Type B pancreatic cell (in vitro differentiated cells): ENCODE data around the gene SLC23A2. TPM values are rescaled to one million over a fixed set of nuclear protein-coding genes. Genes with fewer than 3 reads are reported as not detected.

Experiments
- DNase-seq: peaks from one replicate; pipeline ENCODE4 v3.0.0; 2021; ENCODE audit warnings: mixed read lengths; ENCODE audit not compliant: unreplicated experiment; ENCODE audit errors: extremely low spot score
- H3K27ac Mint-ChIP-seq: 2 replicates; pipeline ENCODE4 v1.8.0; 2021; ENCODE audit warnings: mild to moderate bottlenecking, mixed read lengths
- H3K27me3 Mint-ChIP-seq: 2 replicates; pipeline ENCODE4 v1.8.0; 2021; ENCODE audit warnings: mixed read lengths
- H3K36me3 Mint-ChIP-seq: 2 replicates; pipeline ENCODE4 v1.8.0; 2021; ENCODE audit warnings: mixed read lengths
- H3K4me1 Mint-ChIP-seq: one replicate; pipeline ENCODE4 v1.8.0; 2021; ENCODE audit warnings: mixed read lengths; ENCODE audit not compliant: unreplicated experiment
- H3K4me3 Mint-ChIP-seq: 2 replicates; pipeline ENCODE4 v1.8.0; 2021; ENCODE audit warnings: mild to moderate bottlenecking, mixed read lengths
- H3K9me3 Mint-ChIP-seq: 2 replicates; pipeline ENCODE4 v1.8.0; 2021; ENCODE audit warnings: mixed read lengths
- CTCF ChIP-seq: fragments of 200-600 bp; sonication (generic); conservative IDR thresholded peaks from 2 replicates; pipeline ENCODE4 v1.5.0; 2021; ENCODE audit warnings: antibody characterized with exemption, mild to moderate bottlenecking
- long read RNA-seq: library from polyadenylated mRNA; unstranded; transcript quantifications from one replicate; pipeline ENCODE4 v2.0.0, GENCODE V29; 2020
- total RNA-seq: library from RNA; stranded (reverse); gene quantifications from 2 replicates; pipeline ENCODE4 v1.2.1, GENCODE V29; 2021; ENCODE audit warnings: low replicate concordance

Gene SLC23A2
- 16.4 and 19.6 TPM in 2 replicates for total RNA-seq
- long read RNA-seq, partial matches to known transcripts: 5 of 10 reads
- long read RNA-seq, other reads (novel, unspliced or antisense): 5 of 10 reads

DNA sequence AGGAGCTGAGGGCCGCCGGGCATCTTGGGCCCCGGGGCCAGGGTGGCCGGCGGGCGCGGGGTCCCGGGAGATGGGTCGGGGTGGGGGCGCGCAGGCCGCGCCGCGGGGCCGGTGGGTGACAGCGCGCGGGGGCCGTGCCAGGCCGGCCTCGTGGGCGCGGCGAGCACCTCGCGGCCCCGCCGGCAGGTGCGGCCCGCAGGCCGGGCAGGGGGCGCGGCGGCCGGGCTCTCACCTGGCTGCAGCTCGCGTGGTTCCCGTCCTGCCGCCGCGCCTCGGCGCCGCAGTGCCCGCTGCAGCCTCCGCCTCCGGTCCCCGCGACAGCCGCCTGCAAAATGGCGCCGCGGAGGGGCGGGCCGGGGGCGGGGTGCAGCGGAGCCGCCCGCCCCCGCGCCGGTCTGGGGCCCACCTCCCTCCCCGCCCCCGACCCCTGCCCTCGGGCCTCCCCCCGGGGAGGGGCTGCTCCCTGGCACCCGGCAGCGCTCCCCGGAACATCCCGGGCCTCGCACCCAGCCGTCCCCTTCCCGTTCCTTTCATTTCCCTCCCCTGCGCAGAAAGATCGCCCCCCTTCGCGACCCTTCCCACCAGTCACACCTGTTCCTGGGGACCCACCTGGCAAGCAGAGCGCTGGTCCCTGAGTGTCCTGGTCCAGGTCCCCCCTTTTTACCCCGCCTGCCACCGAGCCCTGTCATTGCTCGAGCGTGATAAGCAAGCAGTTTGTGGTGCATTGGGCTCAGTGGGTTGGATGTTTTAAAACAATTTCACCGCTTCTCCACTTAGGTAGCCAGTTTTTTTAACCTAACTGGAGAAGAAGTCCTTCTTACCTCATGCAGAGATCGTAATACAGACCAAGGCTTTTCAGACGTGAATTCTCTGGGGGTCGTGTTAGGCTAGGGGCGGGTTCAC is at the start of gene SLC23A2:
SLC23A2 (minus strand) TSS at position 337 of the 903 bp plus-strand sequence. CDS start 68,948 bp downstream, outside the sequence.
- Mint-ChIP-seq H3K27ac (peak within 1 kb of the TSS; percentile 84), H3K36me3 (peaks cover 11% of the 10 kb centered on the region), H3K4me3 (peak within 1 kb of the TSS; percentile 97), H3K4me1 (peaks cover 28% of the 10 kb centered on the region), H3K9me3 (no peaks in the 10 kb centered on the region), H3K27me3 (peaks cover 33% of the 10 kb centered on the region)
- TF ChIP-seq CTCF: no peak
- DNase-seq: no peak

DNA sequence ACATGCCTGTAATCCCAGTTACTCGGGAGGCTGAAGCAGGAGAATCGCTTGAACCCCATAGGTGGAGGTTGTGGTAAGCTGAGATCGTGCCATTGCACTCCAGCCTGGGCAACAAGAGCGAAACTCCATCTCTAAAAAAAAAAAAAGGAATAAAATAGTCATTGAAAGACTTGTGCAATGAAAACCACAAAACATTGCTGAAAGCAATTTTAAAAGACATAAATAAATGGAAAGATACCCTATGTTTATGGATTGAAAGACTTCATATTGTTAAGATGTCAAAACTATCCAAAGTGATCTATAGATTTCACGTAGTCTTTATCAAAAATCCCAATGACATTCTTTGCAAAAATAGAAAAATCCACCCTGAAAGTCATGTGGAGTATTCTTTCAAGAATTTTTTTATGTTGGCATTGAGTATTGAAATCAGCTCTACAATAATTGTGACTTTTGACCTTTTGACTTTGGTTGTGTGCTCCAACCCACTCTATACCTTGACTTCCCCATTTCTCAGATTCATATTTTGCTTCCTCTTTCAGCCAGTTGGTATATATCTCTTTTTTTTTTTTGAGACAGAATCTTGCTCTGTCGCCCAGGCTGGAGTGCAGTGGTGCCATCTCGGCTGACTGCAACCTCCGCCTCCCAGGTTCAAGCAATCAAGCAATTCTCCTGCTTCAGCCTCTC is 45.5 kb upstream of the SLC23A2 start:
- no peaks in the 10 kb centered on the region for H3K9me3 Mint-ChIP-seq
- H3K27ac Mint-ChIP-seq: no peak overlapping the region
- no peak for TF ChIP-seq CTCF
- no peak overlapping the region for H3K4me3 Mint-ChIP-seq
- H3K4me1 Mint-ChIP-seq: no peaks in the 10 kb centered on the region
- H3K27me3 Mint-ChIP-seq: no peaks in the 10 kb centered on the region
- no peak for DNase-seq
- no peaks in the 10 kb centered on the region for H3K36me3 Mint-ChIP-seq

- Mint-ChIP-seq H3K9me3 (no peaks in the 10 kb centered on the region), H3K27ac (no peak overlapping the region), H3K36me3 (no peaks in the 10 kb centered on the region), H3K4me3 (no peak overlapping the region), H3K4me1 (no peaks in the 10 kb centered on the region), H3K27me3 (no peaks in the 10 kb centered on the region)
- no peak for DNase-seq
- TF ChIP-seq CTCF: no peak
Measured at GRCh38 chr20:5045906-5046305, 44.6 kb upstream of the SLC23A2 start.

- H3K27ac Mint-ChIP-seq: no peak overlapping the region
- H3K9me3 Mint-ChIP-seq: no peaks in the 10 kb centered on the region
- H3K4me3 Mint-ChIP-seq: no peak overlapping the region
- H3K27me3 Mint-ChIP-seq: no peaks in the 10 kb centered on the region
- H3K4me1 Mint-ChIP-seq: no peaks in the 10 kb centered on the region
- DNase-seq: no peak
- H3K36me3 Mint-ChIP-seq: no peaks in the 10 kb centered on the region
- TF ChIP-seq CTCF: no peak
Measured at GRCh38 chr20:5044075-5044620, 42.8 kb upstream of the SLC23A2 start.

DNA sequence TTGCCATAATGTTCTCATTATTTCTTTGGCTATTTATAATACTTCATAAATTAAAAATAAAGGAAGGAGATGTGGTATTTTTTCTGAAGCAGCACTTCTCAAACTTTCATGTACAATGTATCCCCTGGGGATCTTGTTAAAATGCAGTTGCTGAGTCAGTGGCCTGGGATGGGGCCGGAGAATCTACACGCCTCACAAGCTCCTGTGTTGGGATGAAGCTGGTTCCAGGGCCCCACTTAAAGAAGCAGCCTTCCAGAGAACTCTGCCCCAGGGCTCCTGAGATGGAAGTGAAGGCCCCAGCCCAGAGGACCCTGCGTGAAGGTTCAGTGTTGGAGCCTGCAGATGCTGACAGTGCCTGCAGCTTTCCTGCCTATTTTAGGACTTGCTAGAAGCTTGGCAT is 40.1 kb upstream of the SLC23A2 start:
- no peak for DNase-seq
- TF ChIP-seq CTCF: no peak
- peaks cover 4% of the 10 kb centered on the region for H3K27me3 Mint-ChIP-seq
- H3K9me3 Mint-ChIP-seq: no peaks in the 10 kb centered on the region
- no peak overlapping the region for H3K27ac Mint-ChIP-seq
- no peak overlapping the region for H3K4me3 Mint-ChIP-seq
- no peaks in the 10 kb centered on the region for H3K4me1 Mint-ChIP-seq
- H3K36me3 Mint-ChIP-seq: no peaks in the 10 kb centered on the region
